HepG2 (cell line): Measurements from ENCODE around the gene OSGIN1. TPM values are rescaled to one million over a fixed set of nuclear protein-coding genes. Genes with fewer than 3 reads are reported as not detected.

Experiments used
- ATAC-seq: fragments of 200-7000 bp; cut with Tn5 transposase; 3 replicates; pipeline ENCODE4 v1.9.1; 2020; ENCODE audit warnings: mild to moderate bottlenecking, moderate library complexity
- BruUV-seq: library from RNA; stranded (reverse); fragments of 400-500 nt; replicated peaks from 2 replicates; lab custom pipeline; 2021; lab: Mats Ljungman, UMichigan
- CTCF ChIA-PET: fragments of 300-600 bp; formaldehyde crosslinking; extraction: SDS; loops from one replicate; lab custom pipeline; 2021; ENCODE audit warnings: low total read pairs, inconsistent platforms, low intra/inter-chr PET ratio; lab: Yijun Ruan, JAX
- POLR2A ChIA-PET: fragments of 350-600 bp; sonication (Branson Sonifier 250); formaldehyde crosslinking; loops from one replicate; lab custom pipeline; 2020; ENCODE audit warnings: antibody characterized with exemption, inconsistent platforms; lab: Yijun Ruan, JAX
- DNase-seq: peaks from one replicate; pipeline ENCODE4 v3.0.0-alpha.2; 2015; ENCODE audit warnings: low spot score
- FAIRE-seq: peaks from 3 replicates; lab custom pipeline; 2011; peaks lifted over from hg19 to GRCh38; lab: Jason Lieb, UNC
- H2AFZ ChIP-seq: one replicate; pipeline ENCODE4 v1.6.1; 2011; ENCODE audit warnings: low read length, inconsistent platforms
- H3K27ac ChIP-seq: fragments of 300-600 bp; 3 replicates; pipeline ENCODE4 v1.8.0; 2011; ENCODE audit warnings: mixed run types, mild to moderate bottlenecking, mixed read lengths, low read length, inconsistent platforms; ENCODE audit not compliant: insufficient read depth; ENCODE audit errors: extremely low read length
- H3K27me3 ChIP-seq, 2 experiments: fragments of 200-600 bp in 1 of 2; 2 replicates in 1 of 2; 3 replicates in 1 of 2; pipeline versions ENCODE4 v1.6.0 to v1.8.0; 2011; ENCODE audit warnings: low read length in 2 of 2, mild to moderate bottlenecking in 2 of 2, moderate library complexity in 2 of 2, inconsistent platforms in 1 of 2; ENCODE audit not compliant: insufficient read depth in 2 of 2, control insufficient read depth in 1 of 2
- H3K36me3 ChIP-seq, 2 experiments: fragments of 200-600 bp in 1 of 2; replicated peaks in 1 of 2; 2 replicates in 1 of 2; 3 replicates in 1 of 2; pipeline versions ENCODE4 v1.5.1 to v1.8.0; 2011; ENCODE audit warnings: low read length in 2 of 2, inconsistent platforms in 1 of 2; ENCODE audit not compliant: insufficient read depth in 2 of 2, control insufficient read depth in 1 of 2
- H3K4me1 ChIP-seq: 2 replicates; pipeline ENCODE4 v1.5.1; 2012; ENCODE audit warnings: low read length, inconsistent platforms; ENCODE audit not compliant: insufficient read depth
- H3K4me2 ChIP-seq: 2 replicates; pipeline ENCODE4 v1.6.0; 2011; ENCODE audit warnings: low read depth, low read length, inconsistent platforms
- H3K4me3 ChIP-seq, 3 experiments: fragments of 200-600 bp in 1 of 3; sonication (generic), shearing (Covaris generic) in 1 of 3; replicated peaks in 1 of 3; 2 replicates each; pipeline ENCODE4 v1.5.1; 2011 to 2016; ENCODE audit warnings: low read length in 3 of 3, inconsistent platforms in 2 of 3, low read depth in 2 of 3, mild to moderate bottlenecking in 2 of 3, control low read depth in 1 of 3, mixed read lengths in 1 of 3; ENCODE audit not compliant: insufficient read depth in 1 of 3
- H3K79me2 ChIP-seq: one replicate; pipeline ENCODE4 v1.6.1; 2011; ENCODE audit warnings: low read length, inconsistent platforms; ENCODE audit not compliant: insufficient read depth
- H3K9ac ChIP-seq: 2 replicates; pipeline ENCODE4 v1.6.0; 2011; ENCODE audit warnings: mild to moderate bottlenecking, low read depth, low read length, inconsistent platforms; ENCODE audit not compliant: insufficient read depth
- H3K9me3 ChIP-seq: 2 replicates; pipeline ENCODE4 v1.5.1; 2012; ENCODE audit warnings: mild to moderate bottlenecking, low read length
- H4K20me1 ChIP-seq: 2 replicates; pipeline ENCODE4 v1.6.0; 2011; ENCODE audit warnings: inconsistent platforms, mild to moderate bottlenecking, low read length, moderate library complexity; ENCODE audit not compliant: insufficient read depth
- DNMT1 ChIP-seq: sonication (generic); formaldehyde crosslinking; IDR thresholded peaks from 2 replicates; pipeline ENCODE4 v1.5.1; 2020; ENCODE audit warnings: mild to moderate bottlenecking, missing genetic modification reagents
- HMG20B ChIP-seq: conservative IDR thresholded peaks from 2 replicates; pipeline ENCODE4 v1.6.1; 2016; ENCODE audit warnings: missing genetic modification reagents, missing compliant biosample characterization
- HOXA7 ChIP-seq: sonication (generic); formaldehyde crosslinking; IDR thresholded peaks from 2 replicates; pipeline ENCODE4 v1.8.1; 2022; ENCODE audit warnings: mild to moderate bottlenecking, missing genetic modification reagents, moderate library complexity
- KDM5B ChIP-seq: sonication (generic); formaldehyde crosslinking; IDR thresholded peaks from 2 replicates; pipeline ENCODE4 v1.4.0; 2020; ENCODE audit warnings: missing genetic modification reagents, mild to moderate bottlenecking, borderline replicate concordance
- MBNL3 ChIP-seq: fragments of 250-450 bp; sonication (Bioruptor Pico); conservative IDR thresholded peaks from 2 replicates; pipeline ENCODE4 v1.8.0; 2022; ENCODE audit warnings: mild to moderate bottlenecking, inconsistent platforms
- PHF21A ChIP-seq: sonication (generic); formaldehyde crosslinking; IDR thresholded peaks from 2 replicates; pipeline ENCODE4 v1.5.0; 2020; ENCODE audit warnings: mild to moderate bottlenecking, missing genetic modification reagents
- SIX4 ChIP-seq: sonication (generic); formaldehyde crosslinking; IDR thresholded peaks from 2 replicates; pipeline ENCODE4 v1.4.0; 2020; ENCODE audit warnings: missing genetic modification reagents
- SMAD3 ChIP-seq: sonication (generic); formaldehyde crosslinking; IDR thresholded peaks from 2 replicates; pipeline ENCODE4 v1.4.0; 2020; ENCODE audit warnings: missing genetic modification reagents
- SNAPC2 ChIP-seq: sonication (generic); formaldehyde crosslinking; IDR thresholded peaks from 2 replicates; pipeline ENCODE4 v1.8.1; 2022; ENCODE audit warnings: mild to moderate bottlenecking, missing genetic modification reagents
- STAT5B ChIP-seq: sonication (generic); formaldehyde crosslinking; IDR thresholded peaks from 2 replicates; pipeline ENCODE4 v1.4.0; 2020; ENCODE audit warnings: missing genetic modification reagents
- TARDBP ChIP-seq: sonication (generic); formaldehyde crosslinking; IDR thresholded peaks from 2 replicates; pipeline ENCODE4 v1.8.0; 2022; ENCODE audit warnings: mild to moderate bottlenecking, missing genetic modification reagents
- TSC22D2 ChIP-seq: sonication (generic); formaldehyde crosslinking; IDR thresholded peaks from 2 replicates; pipeline ENCODE4 v1.5.1; 2020; ENCODE audit warnings: missing genetic modification reagents, mild to moderate bottlenecking, borderline replicate concordance
- ZNF557 ChIP-seq: sonication (generic); formaldehyde crosslinking; IDR thresholded peaks from 2 replicates; pipeline ENCODE4 v1.4.0; 2020; ENCODE audit warnings: missing genetic modification reagents
- ZNF761 ChIP-seq: sonication (generic); formaldehyde crosslinking; conservative IDR thresholded peaks from 2 replicates; pipeline ENCODE4 v1.4.0; 2020; ENCODE audit warnings: mild to moderate bottlenecking, missing genetic modification reagents
- WGBS: methylation state at CpG from one replicate; pipeline ENCODE4 v1.1.6; 2017; ENCODE audit warnings: low lambda C conversion rate; 5-methylcytosine and 5-hydroxymethylcytosine counted together
- in situ Hi-C: cut with HindIII; loops from 2 replicates; pipeline ENCODE4 v1.10.0; 2017; ENCODE audit warnings: low pct_unique_long_range_greater_than_20kb; ENCODE audit not compliant: extremely low pct_ligation_motif_present
- intact Hi-C: fragments of 100-400 bp; cut with micrococcal nuclease; formaldehyde crosslinking; loops from one replicate; pipeline ENCODE4 v1.10.0; 2022; ENCODE audit not compliant: unreplicated experiment
- polyA plus RNA-seq, 8 experiments: library from polyadenylated mRNA; depleted of rRNA in 3 of 8; stranded (reverse) in 7 of 8; unstranded in 1 of 8; fragments of >200 nt; fragmentation: Illumina TruSeq in 4 of 8; extraction: Trizol in 4 of 8; gene quantifications; 2 replicates each; pipeline versions ENCODE4 v1.2.1 to v1.2.3, GENCODE V29; 2011 to 2016; ENCODE audit warnings: low read depth in 4 of 8, missing spikeins in 1 of 8, mixed read lengths in 1 of 8; ENCODE audit not compliant: insufficient read depth in 1 of 8
- total RNA-seq, 5 experiments: library from RNA; depleted of rRNA; stranded (reverse); fragments of >200 nt; fragmentation: Illumina TruSeq; extraction: Trizol; gene quantifications; 2 replicates each; pipeline ENCODE4 v1.2.3, GENCODE V29; 2016; ENCODE audit warnings: low read depth in 1 of 5
- TF ChIP-seq, protein P1 (sequence below): sonication (generic); formaldehyde crosslinking; IDR thresholded peaks from 2 replicates; pipeline ENCODE4 v1.4.0; 2020; ENCODE audit warnings: low read depth, missing genetic modification reagents

Gene OSGIN1
- total and polyA plus RNA-seq, 2 of the 13 experiments (the other 11 are each of a cell fraction or from before 2014, with no cell fraction given): 20.5 to 27.1 TPM

- in situ Hi-C loops: no loop called here
- WGBS: 26% methylated on average over 5 of the region's 6 CpGs
Observed at GRCh38 chr16:83977056-83977815, 24.2 kb downstream of the OSGIN1 start.

More at GRCh38 chr16:83977056-83977815, 24.2 kb downstream of the OSGIN1 start:
- intact Hi-C loops: no loop called here
- no peak overlapping the region for H2AFZ ChIP-seq
- no TSS peak for BruUV-seq
- no peaks in the 10 kb centered on the region for H4K20me1 ChIP-seq
- no peak overlapping the region for H3K4me2 ChIP-seq
- FAIRE-seq: no peak
- ATAC-seq: no peak
- H3K79me2 ChIP-seq: no peaks in the 10 kb centered on the region
- DNase-seq: no peak
- peaks cover 2 to 33% of the 10 kb centered on the region in 2 experiments; a peak in 4 of 5 replicates for H3K27me3 ChIP-seq
- ChIA-PET CTCF (no interaction called here), POLR2A (no interaction called here)
- H3K4me3 ChIP-seq: no peak overlapping the region
- H3K4me1 ChIP-seq: no peaks in the 10 kb centered on the region
- TF ChIP-seq ZNF761 (CRISPR knock-in tag) (no peak), HOXA7 (CRISPR knock-in tag) (no peak), STAT5B (no peak), KDM5B (CRISPR knock-in tag) (no peak), TARDBP (no peak), DNMT1 (no peak), PHF21A (CRISPR knock-in tag) (no peak), ZNF557 (CRISPR knock-in tag) (no peak), SIX4 (no peak), SMAD3 (CRISPR knock-in tag) (no peak), MBNL3 (CRISPR knock-in tag) (no peak), HMG20B (CRISPR knock-in tag) (no peak), TSC22D2 (no peak), SNAPC2 (CRISPR knock-in tag) (no peak)
- TF ChIP-seq, protein P1, sequence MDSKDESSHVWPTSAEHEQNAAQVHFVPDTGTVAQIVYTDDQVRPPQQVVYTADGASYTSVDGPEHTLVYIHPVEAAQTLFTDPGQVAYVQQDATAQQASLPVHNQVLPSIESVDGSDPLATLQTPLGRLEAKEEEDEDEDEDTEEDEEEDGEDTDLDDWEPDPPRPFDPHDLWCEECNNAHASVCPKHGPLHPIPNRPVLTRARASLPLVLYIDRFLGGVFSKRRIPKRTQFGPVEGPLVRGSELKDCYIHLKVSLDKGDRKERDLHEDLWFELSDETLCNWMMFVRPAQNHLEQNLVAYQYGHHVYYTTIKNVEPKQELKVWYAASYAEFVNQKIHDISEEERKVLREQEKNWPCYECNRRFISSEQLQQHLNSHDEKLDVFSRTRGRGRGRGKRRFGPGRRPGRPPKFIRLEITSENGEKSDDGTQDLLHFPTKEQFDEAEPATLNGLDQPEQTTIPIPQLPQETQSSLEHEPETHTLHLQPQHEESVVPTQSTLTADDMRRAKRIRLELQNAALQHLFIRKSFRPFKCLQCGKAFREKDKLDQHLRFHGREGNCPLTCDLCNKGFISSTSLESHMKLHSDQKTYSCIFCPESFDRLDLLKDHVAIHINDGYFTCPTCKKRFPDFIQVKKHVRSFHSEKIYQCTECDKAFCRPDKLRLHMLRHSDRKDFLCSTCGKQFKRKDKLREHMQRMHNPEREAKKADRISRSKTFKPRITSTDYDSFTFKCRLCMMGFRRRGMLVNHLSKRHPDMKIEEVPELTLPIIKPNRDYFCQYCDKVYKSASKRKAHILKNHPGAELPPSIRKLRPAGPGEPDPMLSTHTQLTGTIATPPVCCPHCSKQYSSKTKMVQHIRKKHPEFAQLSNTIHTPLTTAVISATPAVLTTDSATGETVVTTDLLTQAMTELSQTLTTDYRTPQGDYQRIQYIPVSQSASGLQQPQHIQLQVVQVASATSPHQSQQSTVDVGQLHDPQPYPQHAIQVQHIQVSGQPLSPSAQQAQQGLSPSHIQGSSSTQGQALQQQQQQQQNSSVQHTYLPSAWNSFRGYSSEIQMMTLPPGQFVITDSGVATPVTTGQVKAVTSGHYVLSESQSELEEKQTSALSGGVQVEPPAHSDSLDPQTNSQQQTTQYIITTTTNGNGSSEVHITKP: no peak
- H3K9me3 ChIP-seq: peaks cover 17% of the 10 kb centered on the region
- no peaks in the 10 kb centered on the region for H3K36me3 ChIP-seq
- no peak overlapping the region for H3K27ac ChIP-seq
- H3K9ac ChIP-seq: no peak overlapping the region
